ENCODE data around the gene FMNL2. TPM values are rescaled to one million over a fixed set of nuclear protein-coding genes. Genes with fewer than 3 reads are reported as not detected.

Gene FMNL2
- total and polyA plus RNA-seq, 4 donors, result 1.5 to 9.3 (median 5.1) TPM

DNA sequence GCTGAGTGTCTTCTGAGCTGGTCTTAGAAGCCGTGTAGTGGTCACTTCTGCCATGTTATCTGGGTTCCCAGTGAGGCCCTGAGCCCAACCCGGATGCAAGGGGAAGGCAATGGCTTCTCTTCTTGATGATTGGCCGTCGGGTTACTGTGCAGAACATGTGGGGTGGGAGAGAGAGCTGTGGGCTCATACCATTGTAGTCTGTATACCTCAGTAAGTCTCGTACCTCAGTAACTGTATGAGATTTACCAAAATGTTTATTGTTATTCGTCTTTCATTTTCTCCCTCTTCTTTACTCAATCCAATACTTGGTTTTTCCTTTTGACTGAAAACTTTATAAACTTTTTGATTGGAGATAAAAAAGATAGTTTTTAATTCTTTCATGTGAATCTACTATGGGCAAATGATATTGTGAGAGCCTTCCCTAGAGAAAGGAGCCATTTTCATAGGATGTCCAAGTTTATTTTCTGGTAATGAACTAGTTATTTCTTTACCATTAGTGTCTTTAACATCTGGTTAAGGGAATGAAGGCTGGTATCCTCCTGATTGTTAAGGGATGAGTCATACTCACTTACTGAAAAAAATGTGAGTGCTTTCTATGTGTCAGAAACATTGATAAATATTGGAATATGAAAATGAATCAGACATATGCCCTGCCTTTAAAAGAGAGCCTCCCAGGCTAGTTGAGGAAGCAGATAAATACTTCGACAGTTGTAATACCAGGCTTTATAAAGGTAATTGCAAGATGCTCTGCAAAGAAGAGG is 252.4 kb downstream of the FMNL2 start:
- DNase-seq (ENCODE audit: low spot score), result no peak
- 85% methylated on average over 7 of the region's 7 CpGs for WGBS
- Histone ChIP-seq H3K36me3 (ENCODE audit: control insufficient read depth in 4 of 4, insufficient read depth in 3 of 4, low read depth in 1 of 4, low read length in 3 of 4) (no peaks in the 10 kb centered on the region), H3K4me1 (ENCODE audit: control insufficient read depth in 4 of 4, insufficient read depth in 4 of 4, low read length in 3 of 4) (no peaks in the 10 kb centered on the region), H3K9ac (ENCODE audit: low read depth in 1 of 2, low read length in 2 of 2) (no peak overlapping the region), H3K27ac (ENCODE audit: low read depth in 1 of 2, low read length in 2 of 2) (no peak overlapping the region), H3K27me3 (ENCODE audit: control insufficient read depth in 4 of 4, insufficient read depth in 4 of 4, low read length in 3 of 4) (no peaks in the 10 kb centered on the region), H3K9me3 (ENCODE audit: control insufficient read depth in 4 of 4, low read length in 3 of 4) (no peaks in the 10 kb centered on the region), H3K4me3 (ENCODE audit: low read depth in 1 of 3, low read length in 3 of 3) (no peak overlapping the region)
- TF ChIP-seq, protein P1, sequence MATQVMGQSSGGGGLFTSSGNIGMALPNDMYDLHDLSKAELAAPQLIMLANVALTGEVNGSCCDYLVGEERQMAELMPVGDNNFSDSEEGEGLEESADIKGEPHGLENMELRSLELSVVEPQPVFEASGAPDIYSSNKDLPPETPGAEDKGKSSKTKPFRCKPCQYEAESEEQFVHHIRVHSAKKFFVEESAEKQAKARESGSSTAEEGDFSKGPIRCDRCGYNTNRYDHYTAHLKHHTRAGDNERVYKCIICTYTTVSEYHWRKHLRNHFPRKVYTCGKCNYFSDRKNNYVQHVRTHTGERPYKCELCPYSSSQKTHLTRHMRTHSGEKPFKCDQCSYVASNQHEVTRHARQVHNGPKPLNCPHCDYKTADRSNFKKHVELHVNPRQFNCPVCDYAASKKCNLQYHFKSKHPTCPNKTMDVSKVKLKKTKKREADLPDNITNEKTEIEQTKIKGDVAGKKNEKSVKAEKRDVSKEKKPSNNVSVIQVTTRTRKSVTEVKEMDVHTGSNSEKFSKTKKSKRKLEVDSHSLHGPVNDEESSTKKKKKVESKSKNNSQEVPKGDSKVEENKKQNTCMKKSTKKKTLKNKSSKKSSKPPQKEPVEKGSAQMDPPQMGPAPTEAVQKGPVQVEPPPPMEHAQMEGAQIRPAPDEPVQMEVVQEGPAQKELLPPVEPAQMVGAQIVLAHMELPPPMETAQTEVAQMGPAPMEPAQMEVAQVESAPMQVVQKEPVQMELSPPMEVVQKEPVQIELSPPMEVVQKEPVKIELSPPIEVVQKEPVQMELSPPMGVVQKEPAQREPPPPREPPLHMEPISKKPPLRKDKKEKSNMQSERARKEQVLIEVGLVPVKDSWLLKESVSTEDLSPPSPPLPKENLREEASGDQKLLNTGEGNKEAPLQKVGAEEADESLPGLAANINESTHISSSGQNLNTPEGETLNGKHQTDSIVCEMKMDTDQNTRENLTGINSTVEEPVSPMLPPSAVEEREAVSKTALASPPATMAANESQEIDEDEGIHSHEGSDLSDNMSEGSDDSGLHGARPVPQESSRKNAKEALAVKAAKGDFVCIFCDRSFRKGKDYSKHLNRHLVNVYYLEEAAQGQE (IDR thresholded peaks at IDR 0.05), result no peak
- no peak for TF ChIP-seq SP1 (IDR thresholded peaks at IDR 0.05)
- no peak for TF ChIP-seq RAD21 (IDR thresholded peaks at IDR 0.05)

DNA sequence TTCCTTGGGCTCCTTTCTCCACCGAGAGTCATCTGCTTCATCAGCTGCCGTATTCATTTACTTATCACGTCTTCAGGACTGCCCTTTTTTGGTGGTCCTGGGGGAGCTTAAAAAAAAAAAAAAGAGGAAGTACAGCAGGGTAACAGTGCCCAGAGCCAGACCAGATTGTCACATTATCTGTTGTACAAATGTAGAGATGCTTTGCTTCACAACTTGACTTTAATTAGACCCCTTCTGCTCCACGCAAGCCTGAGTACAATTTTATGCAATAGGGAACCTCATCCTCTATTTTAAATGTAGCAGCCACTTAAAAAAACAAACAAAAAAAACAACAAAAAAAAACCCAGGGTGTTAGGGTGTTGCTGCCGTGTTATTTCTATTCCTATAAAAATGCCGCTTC is 254.0 kb downstream of the FMNL2 start:
- H3K36me3 ChIP-seq (ENCODE audit: control insufficient read depth in 4 of 4, insufficient read depth in 3 of 4, low read depth in 1 of 4, low read length in 3 of 4), result no peaks in the 10 kb centered on the region
- H3K9me3 ChIP-seq (ENCODE audit: control insufficient read depth in 4 of 4, low read length in 3 of 4), result no peaks in the 10 kb centered on the region
- H3K27me3 ChIP-seq (ENCODE audit: control insufficient read depth in 4 of 4, insufficient read depth in 4 of 4, low read length in 3 of 4), result no peaks in the 10 kb centered on the region
- DNase-seq (ENCODE audit: low spot score), result no peak
- no peak overlapping the region for H3K27ac ChIP-seq (ENCODE audit: low read depth in 1 of 2, low read length in 2 of 2)
- TF ChIP-seq YY1 (IDR thresholded peaks at IDR 0.05) (no peak), TAF1 (conservative IDR thresholded peaks at IDR 0.05) (no peak), GABPA (IDR thresholded peaks at IDR 0.05 in 1 of 2, conservative IDR thresholded peaks at IDR 0.05 in 1 of 2) (no peak), HNF4G (IDR thresholded peaks at IDR 0.05) (no peak), FOXA1 (IDR thresholded peaks at IDR 0.05) (no peak)
- TF ChIP-seq, protein P2, sequence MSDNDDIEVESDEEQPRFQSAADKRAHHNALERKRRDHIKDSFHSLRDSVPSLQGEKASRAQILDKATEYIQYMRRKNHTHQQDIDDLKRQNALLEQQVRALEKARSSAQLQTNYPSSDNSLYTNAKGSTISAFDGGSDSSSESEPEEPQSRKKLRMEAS (IDR thresholded peaks at IDR 0.05), result no peak
- H3K4me1 ChIP-seq (ENCODE audit: control insufficient read depth in 4 of 4, insufficient read depth in 4 of 4, low read length in 3 of 4), result no peaks in the 10 kb centered on the region
- H3K9ac ChIP-seq (ENCODE audit: low read depth in 1 of 2, low read length in 2 of 2), result no peak overlapping the region
- 94% methylated on average over 6 of the region's 6 CpGs for WGBS
- no peak overlapping the region for H3K4me3 ChIP-seq (ENCODE audit: low read depth in 1 of 3, low read length in 3 of 3)

DNA sequence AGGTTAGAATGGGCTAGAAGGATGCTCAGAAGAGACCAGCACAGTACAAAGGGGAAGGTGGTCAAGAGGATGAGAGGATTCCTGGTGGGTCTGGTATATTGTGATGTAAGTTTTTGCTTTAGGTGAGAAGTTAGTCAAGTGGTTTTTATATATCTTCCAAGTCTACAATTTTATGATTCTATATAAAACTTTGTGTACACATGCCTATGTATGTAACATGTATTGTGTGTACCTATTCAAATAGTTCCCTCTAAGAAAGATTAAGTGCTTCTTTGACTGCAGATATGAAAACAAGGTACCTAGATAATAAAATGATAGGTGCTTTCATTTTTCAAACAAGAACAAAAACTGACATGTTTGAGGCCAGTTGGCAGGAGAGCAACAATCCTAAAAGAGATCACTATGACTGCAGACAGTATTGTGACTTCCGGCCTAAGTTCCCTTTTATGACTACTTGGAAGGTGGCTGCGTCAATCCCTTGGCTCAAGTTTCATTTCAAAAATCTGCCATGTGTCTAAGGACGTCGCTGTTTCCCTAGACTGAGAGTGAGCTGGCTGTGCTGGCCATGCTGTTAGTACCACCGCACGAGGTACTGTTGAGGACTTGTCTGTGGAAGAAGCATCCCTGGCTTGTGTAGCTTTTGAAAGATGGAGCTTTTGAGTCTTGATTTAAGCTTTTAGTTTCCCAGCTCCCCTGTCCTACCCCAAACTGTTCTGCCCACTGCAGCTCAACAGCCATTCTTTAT is 259.2 kb downstream of the FMNL2 start:
- WGBS, result 74% methylated on average over 6 of the region's 6 CpGs
- TF ChIP-seq RAD21 (IDR thresholded peaks at IDR 0.05) (no peak), SP1 (IDR thresholded peaks at IDR 0.05) (no peak)
- TF ChIP-seq, protein P1 (IDR thresholded peaks at IDR 0.05), result no peak
- TF ChIP-seq, protein P3, sequence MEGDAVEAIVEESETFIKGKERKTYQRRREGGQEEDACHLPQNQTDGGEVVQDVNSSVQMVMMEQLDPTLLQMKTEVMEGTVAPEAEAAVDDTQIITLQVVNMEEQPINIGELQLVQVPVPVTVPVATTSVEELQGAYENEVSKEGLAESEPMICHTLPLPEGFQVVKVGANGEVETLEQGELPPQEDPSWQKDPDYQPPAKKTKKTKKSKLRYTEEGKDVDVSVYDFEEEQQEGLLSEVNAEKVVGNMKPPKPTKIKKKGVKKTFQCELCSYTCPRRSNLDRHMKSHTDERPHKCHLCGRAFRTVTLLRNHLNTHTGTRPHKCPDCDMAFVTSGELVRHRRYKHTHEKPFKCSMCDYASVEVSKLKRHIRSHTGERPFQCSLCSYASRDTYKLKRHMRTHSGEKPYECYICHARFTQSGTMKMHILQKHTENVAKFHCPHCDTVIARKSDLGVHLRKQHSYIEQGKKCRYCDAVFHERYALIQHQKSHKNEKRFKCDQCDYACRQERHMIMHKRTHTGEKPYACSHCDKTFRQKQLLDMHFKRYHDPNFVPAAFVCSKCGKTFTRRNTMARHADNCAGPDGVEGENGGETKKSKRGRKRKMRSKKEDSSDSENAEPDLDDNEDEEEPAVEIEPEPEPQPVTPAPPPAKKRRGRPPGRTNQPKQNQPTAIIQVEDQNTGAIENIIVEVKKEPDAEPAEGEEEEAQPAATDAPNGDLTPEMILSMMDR (IDR thresholded peaks at IDR 0.05; ENCODE audit: low read depth, low read length, missing input control), result no peak
- H3K36me3 ChIP-seq (ENCODE audit: control insufficient read depth in 4 of 4, insufficient read depth in 3 of 4, low read depth in 1 of 4, low read length in 3 of 4), result no peaks in the 10 kb centered on the region
- H3K9ac ChIP-seq (ENCODE audit: low read depth in 1 of 2, low read length in 2 of 2), result no peak overlapping the region
- no peaks in the 10 kb centered on the region for H3K27me3 ChIP-seq (ENCODE audit: control insufficient read depth in 4 of 4, insufficient read depth in 4 of 4, low read length in 3 of 4)
- no peak for DNase-seq (ENCODE audit: low spot score)
- no peak overlapping the region for H3K4me3 ChIP-seq (ENCODE audit: low read depth in 1 of 3, low read length in 3 of 3)
- no peaks in the 10 kb centered on the region for H3K9me3 ChIP-seq (ENCODE audit: control insufficient read depth in 4 of 4, low read length in 3 of 4)
- H3K27ac ChIP-seq (ENCODE audit: low read depth in 1 of 2, low read length in 2 of 2), result no peak overlapping the region
- peaks cover 0 to 1% (median 0%) of the 10 kb centered on the region in 4 donors for H3K4me1 ChIP-seq (ENCODE audit: control insufficient read depth in 4 of 4, insufficient read depth in 4 of 4, low read length in 3 of 4)
